GM19328 (cell line): ENCODE results near the gene CDK1.

ENCODE experiments used
- ATAC-seq: cut with Tn5 transposase; IDR thresholded peaks from one replicate; pipeline ENCODE4 v1.9.1; 2021; ENCODE audit warnings: mild to moderate bottlenecking, moderate library complexity; ENCODE audit not compliant: unreplicated experiment

The CDK1 gene

GRCh38 chr10:60778214-60778970 is at the start of gene CDK1:
Gene CDK1 (plus strand): TSS chr10:60778478. CDS start chr10:60780166, 1,688 bp downstream.
- ATAC-seq: peak; percentile 97

- ATAC-seq: no peak
These were observed 49.2 kb upstream of the CDK1 start for GRCh38 chr10:60729106-60729505.

GRCh38 chr10:60731134-60731885 is 47.0 kb upstream of the CDK1 start:
- peak; percentile 68 for ATAC-seq

- peak; percentile 35 for ATAC-seq
These were observed 46.0 kb upstream of the CDK1 start for GRCh38 chr10:60732198-60732806.

- ATAC-seq: peak; percentile 41
These were observed 45.3 kb upstream of the CDK1 start for GRCh38 chr10:60732807-60733516.

- ATAC-seq: no peak
These were observed 44.8 kb upstream of the CDK1 start for GRCh38 chr10:60733517-60733822.

- ATAC-seq: no peak
These were observed 44.5 kb upstream of the CDK1 start for GRCh38 chr10:60733826-60734225.

GRCh38 chr10:60734226-60734625 is 44.1 kb upstream of the CDK1 start:
- no peak for ATAC-seq

- no peak for ATAC-seq
These were observed 43.0 kb upstream of the CDK1 start for GRCh38 chr10:60735244-60735643.

- ATAC-seq: no peak
These were observed 41.0 kb upstream of the CDK1 start for GRCh38 chr10:60737242-60737641.

- ATAC-seq: no peak
These were observed 38.7 kb upstream of the CDK1 start for GRCh38 chr10:60739558-60739957.

GRCh38 chr10:60742512-60742911 is 35.8 kb upstream of the CDK1 start:
- ATAC-seq: no peak

GRCh38 chr10:60747817-60748469 is 30.3 kb upstream of the CDK1 start:
- no peak for ATAC-seq

GRCh38 chr10:60753152-60753551 is 25.1 kb upstream of the CDK1 start:
- ATAC-seq: no peak

GRCh38 chr10:60753817-60754216 is 24.5 kb upstream of the CDK1 start:
- no peak for ATAC-seq

- ATAC-seq: no peak
These were observed 20.8 kb upstream of the CDK1 start for GRCh38 chr10:60757420-60757895.

GRCh38 chr10:60759181-60759580 is 19.1 kb upstream of the CDK1 start:
- ATAC-seq: no peak

- no peak for ATAC-seq
These were observed 17.5 kb upstream of the CDK1 start for GRCh38 chr10:60760711-60761210.

GRCh38 chr10:60762554-60762953 is 15.7 kb upstream of the CDK1 start:
- no peak for ATAC-seq

GRCh38 chr10:60767424-60767823 is 10.9 kb upstream of the CDK1 start:
- ATAC-seq: no peak

GRCh38 chr10:60769406-60769805 is 8.9 kb upstream of the CDK1 start:
- ATAC-seq: no peak
